Mammary epithelial cell (primary cell): Measurements from ENCODE around the gene ADARB1.

Experiments
- EZH2 ChIP-seq: IDR thresholded peaks from 2 replicates; pipeline ENCODE4 v1.6.1; 2012; ENCODE audit warnings: low read length, inconsistent platforms, borderline replicate concordance
- TF ChIP-seq, protein P1 (sequence below), 2 donors: IDR thresholded peaks in 1 of 2; conservative IDR thresholded peaks in 1 of 2; 2 replicates each; pipeline ENCODE4 v1.5.1; 2011 to 2012; ENCODE audit warnings: inconsistent platforms in 2 of 2, low read length in 2 of 2, mild to moderate bottlenecking in 2 of 2, control low read depth in 1 of 2, low read depth in 1 of 2; ENCODE audit not compliant: insufficient read depth in 1 of 2; ENCODE audit errors: extremely low read depth in 1 of 2

DNA sequence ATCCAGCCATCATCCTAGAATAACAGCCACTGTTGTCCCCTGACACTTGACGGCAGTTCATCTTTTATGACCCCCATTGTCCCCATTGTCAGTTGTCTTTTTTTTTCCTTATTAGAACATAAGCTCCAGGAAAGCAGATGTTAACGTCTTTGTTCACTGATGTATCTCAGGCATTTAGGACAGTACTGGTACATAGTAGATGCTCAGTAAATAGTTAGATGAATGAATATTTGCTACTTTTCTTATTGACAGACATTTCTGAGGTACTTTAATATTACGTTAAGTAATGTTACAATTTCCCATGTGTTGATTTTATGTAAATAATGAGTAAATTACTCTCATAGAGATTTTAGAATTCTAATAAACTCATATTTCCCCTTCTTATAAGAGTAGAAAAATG is 69.5 kb downstream of the ADARB1 start:
- TF ChIP-seq, protein P1, sequence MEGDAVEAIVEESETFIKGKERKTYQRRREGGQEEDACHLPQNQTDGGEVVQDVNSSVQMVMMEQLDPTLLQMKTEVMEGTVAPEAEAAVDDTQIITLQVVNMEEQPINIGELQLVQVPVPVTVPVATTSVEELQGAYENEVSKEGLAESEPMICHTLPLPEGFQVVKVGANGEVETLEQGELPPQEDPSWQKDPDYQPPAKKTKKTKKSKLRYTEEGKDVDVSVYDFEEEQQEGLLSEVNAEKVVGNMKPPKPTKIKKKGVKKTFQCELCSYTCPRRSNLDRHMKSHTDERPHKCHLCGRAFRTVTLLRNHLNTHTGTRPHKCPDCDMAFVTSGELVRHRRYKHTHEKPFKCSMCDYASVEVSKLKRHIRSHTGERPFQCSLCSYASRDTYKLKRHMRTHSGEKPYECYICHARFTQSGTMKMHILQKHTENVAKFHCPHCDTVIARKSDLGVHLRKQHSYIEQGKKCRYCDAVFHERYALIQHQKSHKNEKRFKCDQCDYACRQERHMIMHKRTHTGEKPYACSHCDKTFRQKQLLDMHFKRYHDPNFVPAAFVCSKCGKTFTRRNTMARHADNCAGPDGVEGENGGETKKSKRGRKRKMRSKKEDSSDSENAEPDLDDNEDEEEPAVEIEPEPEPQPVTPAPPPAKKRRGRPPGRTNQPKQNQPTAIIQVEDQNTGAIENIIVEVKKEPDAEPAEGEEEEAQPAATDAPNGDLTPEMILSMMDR (conservative IDR thresholded peaks at IDR 0.05 in 1 of 2, IDR thresholded peaks at IDR 0.05 in 1 of 2; ENCODE audit: extremely low read depth in 1 of 2, insufficient read depth in 1 of 2, low read depth in 1 of 2, low read length in 2 of 2): no peak
- TF ChIP-seq EZH2: no peak
